Activated naive CD4-positive, alpha-beta T cell treated with anti-CD3 and anti-CD28 coated beads, Interleukin-2, amount 50 U/mL, for 72 hours (primary cell): ENCODE results near the gene LUZP2. TPM values are rescaled to one million over a fixed set of nuclear protein-coding genes. Genes with fewer than 3 reads are reported as not detected.

ENCODE experiments used
- ATAC-seq, 2 donors: fragments of 150-1000 bp; cut with Tn5 transposase; 2 replicates each; pipeline ENCODE4 v1.10.0; 2021; ENCODE audit warnings: mild to moderate bottlenecking in 2 of 2, moderate library complexity in 2 of 2
- DNase-seq, 2 donors: peaks; one replicate each; pipeline ENCODE4 v3.0.0; 2021 to 2022; ENCODE audit warnings: low spot score in 2 of 2
- H3K27ac Mint-ChIP-seq, 2 donors: one replicate each; pipeline ENCODE4 v1.8.0; 2022; ENCODE audit warnings: mild to moderate bottlenecking in 2 of 2, mixed read lengths in 2 of 2
- H3K36me3 Mint-ChIP-seq, 2 donors: one replicate each; pipeline ENCODE4 v1.8.0; 2022; ENCODE audit warnings: mixed read lengths in 2 of 2
- H3K9me3 Mint-ChIP-seq, 2 donors: one replicate each; pipeline ENCODE4 v1.8.0; 2022; ENCODE audit warnings: mixed read lengths in 2 of 2
- total RNA-seq, 2 donors: library from RNA; stranded (reverse); gene quantifications; one replicate each; pipeline ENCODE4 v1.2.3, GENCODE V29; 2022

Gene LUZP2
- total RNA-seq: not detected

DNA sequence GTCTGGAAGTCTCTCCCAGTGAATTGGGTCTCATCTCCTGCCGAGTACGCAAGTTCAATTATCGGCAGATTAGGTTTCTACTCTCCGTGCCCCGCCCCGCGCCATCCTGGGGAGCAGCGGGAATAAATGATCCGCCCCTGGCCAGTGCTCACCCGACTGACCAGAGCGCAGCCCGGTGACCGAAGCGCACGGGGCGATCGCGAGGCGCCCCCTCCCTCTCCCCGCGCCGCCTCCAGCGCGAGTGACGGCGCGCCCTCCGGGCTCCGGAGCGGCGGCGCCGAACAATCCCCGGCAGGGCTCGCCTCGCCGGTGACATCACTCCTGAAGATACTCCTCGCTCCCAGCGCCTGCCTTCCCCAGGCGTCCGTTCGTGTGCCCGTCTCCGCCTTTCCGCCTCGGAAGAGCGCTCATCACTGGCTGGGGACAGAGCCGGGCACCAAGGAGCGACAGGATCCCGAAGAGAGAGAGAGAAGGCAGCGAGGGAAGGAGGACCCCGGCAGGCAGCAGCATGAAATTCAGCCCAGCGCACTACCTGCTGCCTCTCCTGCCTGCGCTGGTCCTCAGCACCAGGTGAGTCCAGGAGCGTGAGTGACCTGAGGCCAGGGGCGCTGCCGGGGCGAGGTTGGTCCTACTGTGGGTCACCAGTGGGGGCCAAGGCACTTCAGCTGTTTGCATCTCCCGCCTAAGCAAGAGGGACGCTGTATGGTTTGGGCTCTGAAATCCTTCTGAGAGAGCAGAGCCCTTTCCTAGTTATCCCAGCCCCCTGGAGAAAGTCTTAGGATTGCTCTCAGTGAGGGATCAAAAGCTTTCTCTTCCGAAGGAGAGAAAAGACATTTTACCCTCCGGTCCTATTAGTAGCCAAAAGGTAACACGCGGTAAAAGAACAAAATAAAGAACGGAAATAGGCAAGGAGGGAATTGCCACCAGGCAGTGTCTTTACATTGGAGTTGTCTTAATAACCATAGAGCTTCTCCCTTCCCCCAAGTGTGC is at the start of gene LUZP2:
TSS of gene LUZP2 (plus strand) at position 318 of the 990 bp plus-strand sequence.
- Mint-ChIP-seq H3K9me3 (peaks cover 5 to 13% of the 10 kb centered on the region in 2 donors), H3K36me3 (no peaks in the 10 kb centered on the region), H3K27ac (no peak within 1 kb of the TSS)
- ATAC-seq: no peak
- DNase-seq: no peak

GRCh38 chr11:24453129-24453718 is 43.6 kb upstream of the LUZP2 start:
- Mint-ChIP-seq H3K36me3 (peaks cover 0 to 5% of the 10 kb centered on the region in 2 donors), H3K9me3 (peaks cover 10% of the 10 kb centered on the region in 2 donors), H3K27ac (no peak overlapping the region)
- no peak for DNase-seq
- ATAC-seq: no peak

DNA sequence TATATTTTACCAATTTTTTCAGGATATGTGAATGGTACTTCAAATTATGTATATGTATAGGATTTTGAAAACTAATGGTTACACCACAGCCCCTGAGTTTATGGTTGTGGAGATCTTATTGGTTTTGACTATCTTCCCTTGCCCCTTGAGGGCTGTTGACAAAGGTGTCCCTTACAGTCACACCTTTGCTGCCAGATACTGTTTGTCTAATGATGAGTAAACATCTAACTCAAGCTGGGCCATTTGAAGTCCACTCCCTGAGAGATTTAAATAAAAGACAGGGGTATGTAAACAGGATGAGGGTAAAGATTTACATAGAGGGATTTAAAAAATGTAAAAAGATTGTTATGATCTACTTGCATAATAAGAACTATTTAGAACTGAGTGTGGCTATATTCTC is 38.9 kb upstream of the LUZP2 start:
- H3K36me3 Mint-ChIP-seq: no peaks in the 10 kb centered on the region
- DNase-seq: no peak
- no peak overlapping the region for H3K27ac Mint-ChIP-seq
- peaks cover 11 to 19% of the 10 kb centered on the region in 2 donors for H3K9me3 Mint-ChIP-seq
- no peak for ATAC-seq

- ATAC-seq (no peak), DNase-seq (no peak)
Observed at GRCh38 chr11:24470431-24470830, 26.4 kb upstream of the LUZP2 start.

DNA sequence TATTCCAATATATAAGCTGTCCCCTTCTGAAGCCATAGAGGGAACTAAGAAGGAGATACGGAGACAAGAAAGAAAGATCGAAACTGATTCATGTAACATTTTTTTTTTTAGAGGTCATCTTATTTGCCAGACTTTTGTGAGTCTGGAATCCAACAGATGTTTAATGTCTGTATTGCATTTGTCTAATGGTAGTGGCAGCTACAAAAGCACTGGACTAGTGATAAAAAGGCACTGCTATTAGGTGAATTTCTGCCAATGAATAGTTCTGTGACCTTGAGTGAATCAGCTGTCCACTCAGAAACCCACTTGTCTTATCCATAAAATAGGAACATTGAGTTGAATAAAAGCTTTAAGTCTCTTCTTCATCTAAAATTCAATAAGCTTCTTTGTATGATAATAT is 25.8 kb upstream of the LUZP2 start:
- peaks cover 0 to 6% of the 10 kb centered on the region in 2 donors for H3K36me3 Mint-ChIP-seq
- H3K27ac Mint-ChIP-seq: no peak overlapping the region
- ATAC-seq (no peak), DNase-seq (no peak)
- H3K9me3 Mint-ChIP-seq: peaks cover 23 to 24% of the 10 kb centered on the region in 2 donors

More at GRCh38 chr11:24470431-24470830, 26.4 kb upstream of the LUZP2 start:
- Mint-ChIP-seq H3K36me3 (peaks cover 0 to 3% of the 10 kb centered on the region in 2 donors), H3K9me3 (peaks cover 16 to 18% of the 10 kb centered on the region in 2 donors), H3K27ac (no peak overlapping the region)

- H3K27ac Mint-ChIP-seq: no peak overlapping the region
- no peak for ATAC-seq
- peaks cover 0 to 6% of the 10 kb centered on the region in 2 donors for H3K36me3 Mint-ChIP-seq
- no peak for DNase-seq
- H3K9me3 Mint-ChIP-seq: peaks cover 20 to 28% of the 10 kb centered on the region in 2 donors
Observed at GRCh38 chr11:24478718-24479117, 18.1 kb upstream of the LUZP2 start.

GRCh38 chr11:24489477-24489876 is 7.4 kb upstream of the LUZP2 start:
- no peak overlapping the region for H3K27ac Mint-ChIP-seq
- no peaks in the 10 kb centered on the region for H3K36me3 Mint-ChIP-seq
- ATAC-seq (no peak), DNase-seq (no peak)
- H3K9me3 Mint-ChIP-seq: peaks cover 9 to 12% of the 10 kb centered on the region in 2 donors

DNA sequence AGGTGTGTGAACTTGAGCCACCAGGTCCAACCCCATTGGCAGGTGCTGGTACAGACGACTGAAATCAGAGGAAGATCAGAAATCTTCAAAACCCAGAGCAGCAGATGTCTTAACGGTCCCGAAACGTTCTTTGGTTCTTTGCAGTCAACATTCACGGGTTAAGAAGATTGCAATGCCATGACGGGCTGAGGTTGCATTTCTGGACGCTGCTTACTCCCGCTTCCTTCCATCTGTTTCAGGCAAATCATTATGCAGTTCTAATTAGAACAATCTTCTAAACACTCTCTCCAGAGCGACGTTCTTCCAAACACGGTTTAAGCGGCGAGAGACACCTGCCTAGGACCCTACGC is 492 bp upstream of the LUZP2 start:
- no peak for ATAC-seq
- Mint-ChIP-seq H3K9me3 (peaks cover 5 to 13% of the 10 kb centered on the region in 2 donors), H3K36me3 (no peaks in the 10 kb centered on the region), H3K27ac (no peak overlapping the region)
- no peak for DNase-seq

DNA sequence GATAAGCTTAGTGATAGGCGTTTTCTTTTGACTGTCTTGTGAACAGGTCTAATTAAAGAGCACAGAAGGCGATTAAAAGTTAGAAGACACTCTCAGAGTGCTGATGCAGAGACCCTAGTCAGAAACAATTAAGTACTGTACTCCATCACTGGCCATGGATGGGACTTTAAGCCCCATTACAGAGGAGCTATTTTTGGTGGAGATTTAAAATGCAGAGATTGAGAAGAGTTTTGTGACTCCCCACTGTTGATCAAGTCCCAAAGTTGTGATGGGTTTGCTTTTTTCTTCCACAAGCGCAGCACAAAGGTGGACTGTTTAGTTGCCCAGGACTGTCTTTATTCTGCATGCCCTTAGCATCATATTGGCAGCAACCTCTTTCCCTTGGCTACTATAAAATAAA is 978 bp downstream of the LUZP2 start:
- Mint-ChIP-seq H3K36me3 (no peaks in the 10 kb centered on the region), H3K9me3 (peaks cover 5 to 6% of the 10 kb centered on the region in 2 donors), H3K27ac (no peak overlapping the region)
- no peak for DNase-seq
- no peak for ATAC-seq

DNA sequence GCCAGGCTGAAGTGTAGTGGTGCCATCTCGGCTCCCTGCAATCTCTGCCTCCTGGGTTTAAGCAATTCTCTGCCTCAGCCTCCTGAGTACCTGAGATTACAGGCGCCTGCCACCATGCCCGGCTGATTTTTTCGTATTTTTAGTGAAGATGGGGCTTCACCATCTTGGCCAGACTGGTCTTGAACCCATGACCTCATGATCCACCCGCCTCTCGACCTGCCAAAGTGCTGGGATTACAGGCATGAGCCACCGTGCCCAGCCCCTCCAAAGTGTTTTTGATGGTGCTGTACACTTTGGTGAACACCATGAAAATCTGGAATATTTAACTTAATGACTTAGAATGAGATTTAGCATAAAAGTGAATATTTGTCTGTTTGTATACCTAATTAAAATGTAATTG is 5.6 kb downstream of the LUZP2 start:
- H3K27ac Mint-ChIP-seq: no peak overlapping the region
- no peak for ATAC-seq
- H3K36me3 Mint-ChIP-seq: no peaks in the 10 kb centered on the region

GRCh38 chr11:24509114-24509513 is 12.3 kb downstream of the LUZP2 start:
- H3K9me3 Mint-ChIP-seq: peaks cover 10 to 12% of the 10 kb centered on the region in 2 donors
- H3K36me3 Mint-ChIP-seq: no peaks in the 10 kb centered on the region

More for the DNA sequence above, 5.6 kb downstream of the LUZP2 start:
- peaks cover 4 to 5% of the 10 kb centered on the region in 2 donors for H3K9me3 Mint-ChIP-seq
- DNase-seq: no peak

DNA sequence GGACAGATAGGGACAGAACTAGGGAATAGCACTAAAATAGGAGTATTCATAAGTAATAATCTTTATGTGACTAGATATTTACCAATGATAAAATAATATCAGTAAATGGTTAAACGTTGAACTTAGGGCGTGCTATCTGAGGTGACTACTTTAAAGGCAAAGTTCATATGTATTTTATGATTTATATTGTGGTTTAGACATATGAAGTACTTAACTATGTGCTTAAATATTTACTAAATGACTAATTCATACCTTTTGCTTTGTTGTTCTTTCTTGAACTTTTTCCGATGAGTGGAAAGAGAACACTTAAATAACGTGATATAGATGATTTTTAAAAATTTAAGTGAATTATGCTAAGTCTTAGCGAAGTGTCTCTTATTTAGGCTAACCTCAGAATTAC is 14.7 kb downstream of the LUZP2 start:
- no peak for ATAC-seq
- DNase-seq: no peak
- peaks cover 10 to 11% of the 10 kb centered on the region in 2 donors for H3K9me3 Mint-ChIP-seq
- H3K36me3 Mint-ChIP-seq: no peaks in the 10 kb centered on the region
- no peak overlapping the region for H3K27ac Mint-ChIP-seq

More at GRCh38 chr11:24509114-24509513, 12.3 kb downstream of the LUZP2 start:
- DNase-seq (no peak), ATAC-seq (no peak)
- no peak overlapping the region for H3K27ac Mint-ChIP-seq

GRCh38 chr11:24513479-24514218 is 16.8 kb downstream of the LUZP2 start:
- ATAC-seq (no peak), DNase-seq (no peak)
- no peaks in the 10 kb centered on the region for H3K36me3 Mint-ChIP-seq
- peaks cover 10 to 11% of the 10 kb centered on the region in 2 donors for H3K9me3 Mint-ChIP-seq
- H3K27ac Mint-ChIP-seq: no peak overlapping the region

GRCh38 chr11:24514219-24514594 is 17.4 kb downstream of the LUZP2 start:
- H3K36me3 Mint-ChIP-seq: no peaks in the 10 kb centered on the region
- ATAC-seq (no peak), DNase-seq (no peak)
- no peak overlapping the region for H3K27ac Mint-ChIP-seq
- H3K9me3 Mint-ChIP-seq: peaks cover 10 to 11% of the 10 kb centered on the region in 2 donors

- no peaks in the 10 kb centered on the region for H3K36me3 Mint-ChIP-seq
- ATAC-seq (no peak), DNase-seq (no peak)
- H3K9me3 Mint-ChIP-seq: peaks cover 10 to 16% of the 10 kb centered on the region in 2 donors
- H3K27ac Mint-ChIP-seq: no peak overlapping the region
Observed at GRCh38 chr11:24515632-24516031, 18.8 kb downstream of the LUZP2 start.

GRCh38 chr11:24516638-24517037 is 19.8 kb downstream of the LUZP2 start:
- ATAC-seq (no peak), DNase-seq (no peak)
- no peak overlapping the region for H3K27ac Mint-ChIP-seq
- no peaks in the 10 kb centered on the region for H3K36me3 Mint-ChIP-seq
- peaks cover 10 to 13% of the 10 kb centered on the region in 2 donors for H3K9me3 Mint-ChIP-seq

- Mint-ChIP-seq H3K9me3 (peaks cover 0 to 5% of the 10 kb centered on the region in 2 donors), H3K27ac (no peak overlapping the region), H3K36me3 (no peaks in the 10 kb centered on the region)
- no peak for ATAC-seq
- no peak for DNase-seq
Observed at GRCh38 chr11:24521601-24522000, 24.7 kb downstream of the LUZP2 start.
